HepG2 (cell line): ENCODE measurements around the gene TMEM74B. TPM values are rescaled to one million over a fixed set of nuclear protein-coding genes. Genes with fewer than 3 reads are reported as not detected.

Experiments used
- DNMT3B ChIP-seq: conservative IDR thresholded peaks from 2 replicates; pipeline ENCODE4 v1.6.1; 2016; ENCODE audit warnings: missing biosample characterization, control low read depth
- FOXO4 ChIP-seq: sonication (generic); formaldehyde crosslinking; conservative IDR thresholded peaks from 2 replicates; pipeline ENCODE4 v1.8.1; 2023; ENCODE audit warnings: missing genetic modification reagents
- GPN1 ChIP-seq: sonication (generic); formaldehyde crosslinking; IDR thresholded peaks from 2 replicates; pipeline ENCODE4 v1.5.1; 2020; ENCODE audit warnings: missing genetic modification reagents, borderline replicate concordance
- HMG20B ChIP-seq: conservative IDR thresholded peaks from 2 replicates; pipeline ENCODE4 v1.6.1; 2016; ENCODE audit warnings: missing genetic modification reagents, missing compliant biosample characterization
- IRX3 ChIP-seq: sonication (generic); formaldehyde crosslinking; IDR thresholded peaks from 2 replicates; pipeline ENCODE4 v1.8.1; 2023; ENCODE audit warnings: mild to moderate bottlenecking, low read depth, missing genetic modification reagents, borderline replicate concordance
- NKX3-1 ChIP-seq: sonication (generic); formaldehyde crosslinking; IDR thresholded peaks from 2 replicates; pipeline ENCODE4 v1.5.0; 2020; ENCODE audit warnings: missing genetic modification reagents
- NONO ChIP-seq, 2 experiments: fragments of 450-650 bp in 1 of 2; sonication (generic) in 1 of 2; formaldehyde crosslinking in 1 of 2; IDR thresholded peaks in 1 of 2; conservative IDR thresholded peaks in 1 of 2; 2 replicates each; pipeline versions ENCODE4 v1.6.1 to v1.8.0; 2017 to 2022; ENCODE audit warnings: mild to moderate bottlenecking in 1 of 2, missing genetic modification reagents in 1 of 2, moderate library complexity in 1 of 2
- ZBTB10 ChIP-seq: sonication (generic); formaldehyde crosslinking; IDR thresholded peaks from 2 replicates; pipeline ENCODE4 v1.4.0; 2020; ENCODE audit warnings: missing genetic modification reagents, borderline replicate concordance
- ZNF251 ChIP-seq: sonication (generic); formaldehyde crosslinking; IDR thresholded peaks from 2 replicates; pipeline ENCODE4 v1.9.0; 2021; ENCODE audit warnings: mild to moderate bottlenecking, missing genetic modification reagents
- ZNF513 ChIP-seq: sonication (generic); formaldehyde crosslinking; conservative IDR thresholded peaks from 2 replicates; pipeline ENCODE4 v1.5.0; 2020; ENCODE audit warnings: missing genetic modification reagents
- polyA plus RNA-seq, 8 experiments: library from polyadenylated mRNA; depleted of rRNA in 3 of 8; stranded (reverse) in 7 of 8; unstranded in 1 of 8; fragments of >200 nt; fragmentation: Illumina TruSeq in 4 of 8; extraction: Trizol in 4 of 8; gene quantifications; 2 replicates each; pipeline versions ENCODE4 v1.2.1 to v1.2.3, GENCODE V29; 2011 to 2016; ENCODE audit warnings: low read depth in 4 of 8, missing spikeins in 1 of 8, mixed read lengths in 1 of 8; ENCODE audit not compliant: insufficient read depth in 1 of 8
- total RNA-seq, 5 experiments: library from RNA; depleted of rRNA; stranded (reverse); fragments of >200 nt; fragmentation: Illumina TruSeq; extraction: Trizol; gene quantifications; 2 replicates each; pipeline ENCODE4 v1.2.3, GENCODE V29; 2016; ENCODE audit warnings: low read depth in 1 of 5

TMEM74B gene
- total and polyA plus RNA-seq, 2 of the 13 experiments (the other 11 are each of a cell fraction or from before 2014, with no cell fraction given), result 4.7 to 18.4 TPM

DNA sequence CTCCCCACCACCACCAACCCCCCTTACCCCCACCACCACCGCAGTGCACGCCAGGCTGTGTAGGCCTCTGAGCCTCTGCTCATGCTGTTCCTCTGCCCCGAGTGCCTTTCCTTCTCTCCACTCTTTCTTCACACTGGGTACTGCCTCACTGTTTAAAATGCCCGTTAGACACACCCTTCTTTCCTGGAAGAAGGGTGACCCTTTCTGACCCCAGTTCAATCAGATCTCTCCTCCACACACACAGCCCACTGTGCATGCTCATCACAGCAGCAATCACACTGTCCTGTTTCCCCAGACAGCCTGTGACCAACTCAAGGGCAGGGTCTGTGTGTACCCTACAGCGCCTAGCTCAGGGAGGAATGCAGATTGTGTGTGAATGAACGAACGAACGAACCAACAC is 10.0 kb downstream of the TMEM74B start (continued):
- TF ChIP-seq ZBTB10 (CRISPR knock-in tag), result no peak
- TF ChIP-seq GPN1 (CRISPR knock-in tag), result no peak
- TF ChIP-seq IRX3, result no peak
- TF ChIP-seq ZNF513 (CRISPR knock-in tag), result no peak
- TF ChIP-seq NONO (IDR thresholded peaks at IDR 0.05), result no peak
- no peak for TF ChIP-seq NONO (CRISPR knock-in tag; conservative IDR thresholded peaks at IDR 0.05)
- no peak for TF ChIP-seq HMG20B (CRISPR knock-in tag)
- TF ChIP-seq ZNF251, result no peak
- no peak for TF ChIP-seq DNMT3B (CRISPR knock-in tag)
- TF ChIP-seq NKX3-1 (CRISPR knock-in tag), result no peak
- 0 out of 2 replicates have a peak, but pooled peaks have one; percentile 78 for TF ChIP-seq FOXO4 (CRISPR knock-in tag)
